H9 (cell line): ENCODE measurements around the gene CLK3. TPM values are rescaled to one million over a fixed set of nuclear protein-coding genes. Genes with fewer than 3 reads are reported as not detected.

Source experiments
- DNase-seq: peaks from one replicate; pipeline ENCODE4 v3.0.0-alpha.2; 2017
- H2AFZ ChIP-seq: one replicate; pipeline ENCODE4 v1.6.1; 2013; ENCODE audit warnings: mild to moderate bottlenecking, low read length, control low read depth, moderate library complexity
- H2AK5ac ChIP-seq: 2 replicates; pipeline ENCODE4 v1.6.1; 2013; ENCODE audit warnings: low read length, control low read depth, mixed read lengths; ENCODE audit not compliant: insufficient read length
- H2BK120ac ChIP-seq: one replicate; pipeline ENCODE4 v1.6.1; 2013; ENCODE audit warnings: low read depth, mild to moderate bottlenecking, low read length, control low read depth, inconsistent platforms; ENCODE audit not compliant: poor library complexity, severe bottlenecking
- H2BK12ac ChIP-seq: 2 replicates; pipeline ENCODE4 v1.6.1; 2013; ENCODE audit warnings: low read length, control low read depth, mixed read lengths, low read depth; ENCODE audit not compliant: insufficient read length
- H2BK15ac ChIP-seq: 2 replicates; pipeline ENCODE4 v1.6.1; 2013; ENCODE audit warnings: low read depth, low read length, control low read depth
- H2BK20ac ChIP-seq: one replicate; pipeline ENCODE4 v1.6.1; 2013; ENCODE audit warnings: low read depth, mild to moderate bottlenecking, low read length, control low read depth, inconsistent platforms; ENCODE audit not compliant: poor library complexity, severe bottlenecking
- H2BK5ac ChIP-seq: 2 replicates; pipeline ENCODE4 v1.6.1; 2013; ENCODE audit warnings: low read length, control low read depth, mixed read lengths; ENCODE audit not compliant: insufficient read length
- H3K14ac ChIP-seq: 2 replicates; pipeline ENCODE4 v1.6.1; 2013; ENCODE audit warnings: low read length, control low read depth; ENCODE audit not compliant: insufficient read depth
- H3K18ac ChIP-seq: 2 replicates; pipeline ENCODE4 v1.6.1; 2013; ENCODE audit warnings: low read depth, mild to moderate bottlenecking, mixed read lengths, low read length, control low read depth; ENCODE audit not compliant: insufficient read length
- H3K23ac ChIP-seq: 2 replicates; pipeline ENCODE4 v1.6.1; 2013; ENCODE audit warnings: low read length, control low read depth, mixed read lengths, low read depth; ENCODE audit not compliant: insufficient read length
- H3K23me2 ChIP-seq: 2 replicates; pipeline ENCODE4 v1.6.1; 2013; ENCODE audit warnings: low read depth, mild to moderate bottlenecking, mixed read lengths, low read length, control low read depth; ENCODE audit not compliant: insufficient read length, poor library complexity, severe bottlenecking
- H3K27ac ChIP-seq: 2 replicates; pipeline ENCODE4 v1.5.1; 2013; ENCODE audit warnings: low read length, control low read depth, mixed read lengths, low read depth; ENCODE audit not compliant: insufficient read length
- H3K27me3 ChIP-seq: 2 replicates; pipeline ENCODE4 v1.6.1; 2013; ENCODE audit warnings: low read length, control low read depth, inconsistent platforms; ENCODE audit not compliant: insufficient read depth
- H3K4ac ChIP-seq: 2 replicates; pipeline ENCODE4 v1.6.1; 2013; ENCODE audit warnings: low read depth, mild to moderate bottlenecking, control low read depth, inconsistent platforms, low read length, moderate library complexity
- H3K4me1 ChIP-seq: 2 replicates; pipeline ENCODE4 v1.6.1; 2013; ENCODE audit warnings: low read length, control low read depth, inconsistent platforms; ENCODE audit not compliant: insufficient read depth
- H3K4me2 ChIP-seq: 2 replicates; pipeline ENCODE4 v1.6.1; 2013; ENCODE audit warnings: low read length, control low read depth, mixed read lengths; ENCODE audit not compliant: insufficient read length, insufficient read depth
- H3K56ac ChIP-seq: 2 replicates; pipeline ENCODE4 v1.6.1; 2013; ENCODE audit warnings: low read depth, mild to moderate bottlenecking, mixed read lengths, low read length, control low read depth; ENCODE audit not compliant: insufficient read length
- H3K79me1 ChIP-seq: 2 replicates; pipeline ENCODE4 v1.6.1; 2013; ENCODE audit warnings: low read depth, mild to moderate bottlenecking, moderate library complexity, low read length, control low read depth, inconsistent platforms; ENCODE audit not compliant: insufficient read depth, poor library complexity, severe bottlenecking
- H3K79me2 ChIP-seq: 2 replicates; pipeline ENCODE4 v1.6.1; 2013; ENCODE audit warnings: low read length, control low read depth, inconsistent platforms; ENCODE audit not compliant: insufficient read depth
- H3K9ac ChIP-seq: 2 replicates; pipeline ENCODE4 v1.6.1; 2013; ENCODE audit warnings: low read length, control low read depth, mixed read lengths; ENCODE audit not compliant: insufficient read length; ENCODE audit errors: extremely low read depth
- H3K9me3 ChIP-seq: one replicate; pipeline ENCODE4 v1.6.1; 2013; ENCODE audit warnings: low read depth, low read length, inconsistent platforms; ENCODE audit not compliant: control insufficient read depth
- H3T11ph ChIP-seq: one replicate; pipeline ENCODE4 v1.6.1; 2013; ENCODE audit warnings: mild to moderate bottlenecking, low read length, control low read depth, inconsistent platforms
- H4K20me1 ChIP-seq: one replicate; pipeline ENCODE4 v1.6.1; 2013; ENCODE audit not compliant: control insufficient read depth, insufficient read length, insufficient read depth
- H4K5ac ChIP-seq: 2 replicates; pipeline ENCODE4 v1.6.1; 2013; ENCODE audit warnings: low read depth, mild to moderate bottlenecking, mixed read lengths, low read length, control low read depth; ENCODE audit not compliant: insufficient read length
- H4K8ac ChIP-seq: replicated peaks from 2 replicates; pipeline ENCODE4 v1.6.1; 2013; ENCODE audit warnings: low read length, control low read depth, mixed read lengths, low read depth; ENCODE audit not compliant: insufficient read length
- H4K91ac ChIP-seq: 2 replicates; pipeline ENCODE4 v1.6.1; 2013; ENCODE audit warnings: low read depth, mild to moderate bottlenecking, moderate library complexity, mixed read lengths, low read length, control low read depth; ENCODE audit not compliant: insufficient read length
- H3K27ac Mint-ChIP-seq, 3 experiments: 2 replicates in 2 of 3; 3 replicates in 1 of 3; pipeline ENCODE4 v1.8.0; 2020 to 2021; ENCODE audit warnings: mixed read lengths in 3 of 3, mild to moderate bottlenecking in 1 of 3, moderate library complexity in 1 of 3
- H3K27me3 Mint-ChIP-seq: 2 replicates; pipeline ENCODE4 v1.8.0; 2021; ENCODE audit warnings: low read depth, mild to moderate bottlenecking, moderate library complexity, mixed read lengths
- H3K36me3 Mint-ChIP-seq, 3 experiments: 2 replicates in 2 of 3; 3 replicates in 1 of 3; pipeline ENCODE4 v1.8.0; 2020 to 2021; ENCODE audit warnings: low read depth in 3 of 3, mixed read lengths in 3 of 3; ENCODE audit not compliant: insufficient read depth in 1 of 3
- H3K4me1 Mint-ChIP-seq, 2 experiments: 2 replicates each; pipeline ENCODE4 v1.8.0; 2020; ENCODE audit warnings: mixed read lengths in 2 of 2
- H3K4me3 Mint-ChIP-seq, 2 experiments: 2 replicates in 1 of 2; 3 replicates in 1 of 2; pipeline ENCODE4 v1.8.0; 2020 to 2021; ENCODE audit warnings: mild to moderate bottlenecking in 2 of 2, mixed read lengths in 2 of 2, moderate library complexity in 1 of 2
- H3K9me3 Mint-ChIP-seq, 2 experiments: 2 replicates in 1 of 2; 3 replicates in 1 of 2; pipeline ENCODE4 v1.8.0; 2020; ENCODE audit warnings: mild to moderate bottlenecking in 2 of 2, mixed read lengths in 2 of 2, moderate library complexity in 1 of 2
- WGBS: extraction: QIAGEN DNeasy Blood & Tissue Kit; methylation state at CpG from one replicate; pipeline ENCODE4 v1.1.7; 2013; ENCODE audit warnings: missing lambda C conversion rate, low lambda C conversion rate, mixed read lengths; ENCODE audit not compliant: insufficient read length; ENCODE audit errors: extremely low coverage; 5-methylcytosine and 5-hydroxymethylcytosine counted together
- total RNA-seq: library from RNA; stranded (reverse); gene quantifications from 2 replicates; pipeline ENCODE4 v1.2.1, GENCODE V29; 2021
- TF ChIP-seq, protein P1 (sequence below): fragments of 200-600 bp; sonication (generic); conservative IDR thresholded peaks from 3 replicates; pipeline ENCODE4 v1.8.0; 2021; ENCODE audit warnings: antibody characterized with exemption, mild to moderate bottlenecking

The CLK3 gene
- total RNA-seq, 1 experiment from 2014 or later: 40.8 TPM

DNA sequence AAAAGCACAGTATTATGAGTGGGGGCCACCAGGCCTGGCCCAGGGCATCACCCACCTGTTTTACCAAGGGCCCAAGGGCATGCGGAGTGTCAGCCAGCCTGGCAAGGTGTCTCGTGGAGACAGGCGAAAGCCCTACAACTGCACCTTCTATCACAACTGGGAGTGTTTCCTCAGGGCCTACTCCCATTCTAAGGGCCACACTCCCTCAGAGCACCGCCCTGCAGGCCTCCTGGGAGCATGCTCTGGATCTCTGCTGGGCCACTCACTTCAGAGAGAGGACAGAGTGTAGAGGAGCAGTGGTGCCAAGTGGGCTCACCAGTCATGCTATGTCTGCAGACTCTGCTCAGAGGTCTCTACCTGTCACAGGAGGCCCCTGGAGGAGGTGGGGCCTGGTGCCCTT lies 21.2 kb upstream of the CLK3 start:
- no peak overlapping the region for H3K4ac ChIP-seq
- H2BK20ac ChIP-seq: no peak overlapping the region
- no peak overlapping the region for H2AFZ ChIP-seq
- H4K20me1 ChIP-seq: no peaks in the 10 kb centered on the region
- H2BK15ac ChIP-seq: no peak overlapping the region
- no peak overlapping the region for H3K27ac ChIP-seq
- H3K79me2 ChIP-seq: no peaks in the 10 kb centered on the region
- Mint-ChIP-seq H3K27me3 (no peaks in the 10 kb centered on the region), H3K9me3 (no peaks in the 10 kb centered on the region; a peak in 1 of 5 replicates), H3K4me3 (no peak overlapping the region), H3K36me3 (peaks cover 50 to 87% (median 86%) of the 10 kb centered on the region in 3 experiments), H3K27ac (no peak overlapping the region), H3K4me1 (peaks cover 9 to 20% of the 10 kb centered on the region in 2 experiments)
- no peaks in the 10 kb centered on the region for H3K79me1 ChIP-seq
- WGBS: no CpG with 5 or more reads among the region's 4 CpGs
- H3T11ph ChIP-seq: no peak overlapping the region
- H2AK5ac ChIP-seq: no peak overlapping the region
- H4K8ac ChIP-seq: no peak overlapping the region
- no peak overlapping the region for H2BK12ac ChIP-seq
- no peak overlapping the region for H3K23ac ChIP-seq
- no peak for DNase-seq
- no peak overlapping the region for H3K4me2 ChIP-seq
- H3K9ac ChIP-seq: no peak overlapping the region
- TF ChIP-seq, protein P1, sequence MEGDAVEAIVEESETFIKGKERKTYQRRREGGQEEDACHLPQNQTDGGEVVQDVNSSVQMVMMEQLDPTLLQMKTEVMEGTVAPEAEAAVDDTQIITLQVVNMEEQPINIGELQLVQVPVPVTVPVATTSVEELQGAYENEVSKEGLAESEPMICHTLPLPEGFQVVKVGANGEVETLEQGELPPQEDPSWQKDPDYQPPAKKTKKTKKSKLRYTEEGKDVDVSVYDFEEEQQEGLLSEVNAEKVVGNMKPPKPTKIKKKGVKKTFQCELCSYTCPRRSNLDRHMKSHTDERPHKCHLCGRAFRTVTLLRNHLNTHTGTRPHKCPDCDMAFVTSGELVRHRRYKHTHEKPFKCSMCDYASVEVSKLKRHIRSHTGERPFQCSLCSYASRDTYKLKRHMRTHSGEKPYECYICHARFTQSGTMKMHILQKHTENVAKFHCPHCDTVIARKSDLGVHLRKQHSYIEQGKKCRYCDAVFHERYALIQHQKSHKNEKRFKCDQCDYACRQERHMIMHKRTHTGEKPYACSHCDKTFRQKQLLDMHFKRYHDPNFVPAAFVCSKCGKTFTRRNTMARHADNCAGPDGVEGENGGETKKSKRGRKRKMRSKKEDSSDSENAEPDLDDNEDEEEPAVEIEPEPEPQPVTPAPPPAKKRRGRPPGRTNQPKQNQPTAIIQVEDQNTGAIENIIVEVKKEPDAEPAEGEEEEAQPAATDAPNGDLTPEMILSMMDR: no peak
- no peaks in the 10 kb centered on the region for H3K23me2 ChIP-seq
- H3K18ac ChIP-seq: no peak overlapping the region
- H3K4me1 ChIP-seq: no peaks in the 10 kb centered on the region
- no peaks in the 10 kb centered on the region for H3K9me3 ChIP-seq
- H2BK120ac ChIP-seq: no peak overlapping the region
- H2BK5ac ChIP-seq: no peak overlapping the region
- H3K27me3 ChIP-seq: no peaks in the 10 kb centered on the region; the same call in 1 of the 2 replicates
- no peak overlapping the region for H4K91ac ChIP-seq
- no peak overlapping the region for H3K14ac ChIP-seq
- H3K56ac ChIP-seq: no peak overlapping the region
- no peak overlapping the region for H4K5ac ChIP-seq
